HCT116 (cell line): ENCODE results near the gene ARHGAP31. TPM values are rescaled to one million over a fixed set of nuclear protein-coding genes. Genes with fewer than 3 reads are reported as not detected.

Experiments
- ATAC-seq: fragments of 200-7000 bp; cut with Tn5 transposase; 2 replicates; pipeline ENCODE4 v1.9.1; 2020; ENCODE audit warnings: mild to moderate bottlenecking, moderate library complexity
- BruUV-seq: library from RNA; stranded (reverse); fragments of 400-500 nt; replicated peaks from 2 replicates; lab custom pipeline; 2021; lab: Mats Ljungman, UMichigan
- CTCF ChIA-PET: fragments of 300-600 bp; sonication (Branson Sonifier 250); formaldehyde crosslinking; loops from one replicate; lab custom pipeline; 2021; ENCODE audit warnings: antibody characterized with exemption; lab: Charles Lee
- POLR2A ChIA-PET: fragments of 300-600, 350-600 bp; sonication (Branson Sonifier 250); formaldehyde crosslinking; loops from one replicate; lab custom pipeline; 2021; ENCODE audit warnings: antibody characterized with exemption; lab: Charles Lee
- RAD21 ChIA-PET, 2 experiments: fragments of 300-600 bp; sonication (Branson Sonifier 250); formaldehyde crosslinking; loops; one replicate each; lab custom pipeline; 2023; ENCODE audit warnings: low total read pairs in 2 of 2; ENCODE audit not compliant: uncharacterized antibody in 2 of 2, unreplicated experiment in 2 of 2, low non-redundant PET in 1 of 2; lab: Charles Lee
- DNase-seq: peaks from one replicate; pipeline ENCODE4 v3.0.0-alpha.2; 2010; ENCODE audit warnings: low read depth, low spot score
- H2AFZ ChIP-seq: fragments of 200-600 bp; shearing (Covaris generic), sonication (generic); 2 replicates; pipeline ENCODE4 v1.6.1; 2017; ENCODE audit warnings: low read depth, mixed run types, mixed read lengths, antibody characterized with exemption, low read length; ENCODE audit not compliant: poor library complexity, severe bottlenecking
- H3K27ac ChIP-seq: 2 replicates; pipeline ENCODE4 v1.5.1; 2012; ENCODE audit warnings: low read depth, low read length
- H3K27me3 ChIP-seq: fragments of 200-600 bp; sonication (generic); 2 replicates; pipeline ENCODE4 v1.6.1; 2016; ENCODE audit warnings: mixed run types, low read length, mixed read lengths; ENCODE audit not compliant: insufficient read depth
- H3K36me3 ChIP-seq, 2 experiments: fragments of 200-500 bp in 1 of 2; fragments of 200-600 bp in 1 of 2; sonication (Bioruptor generic) in 1 of 2; sonication (generic) in 1 of 2; 2 replicates each; pipeline versions ENCODE4 v1.5.1 to v1.6.1; 2014 to 2016; ENCODE audit warnings: low read length in 2 of 2, inconsistent platforms in 1 of 2, mixed read lengths in 1 of 2, mixed run types in 1 of 2; ENCODE audit not compliant: insufficient read depth in 2 of 2, control insufficient read depth in 1 of 2
- H3K4me1 ChIP-seq, 2 experiments: fragments of 200-600 bp in 1 of 2; sonication (generic) in 1 of 2; 2 replicates each; pipeline versions ENCODE4 v1.5.1 to v1.6.1; 2012 to 2017; ENCODE audit warnings: low read length in 2 of 2, inconsistent platforms in 1 of 2, mild to moderate bottlenecking in 1 of 2, mixed read lengths in 1 of 2, mixed run types in 1 of 2, moderate library complexity in 1 of 2; ENCODE audit not compliant: insufficient read depth in 2 of 2, control insufficient read depth in 1 of 2
- H3K4me2 ChIP-seq: fragments of 200-600 bp; sonication (generic); 2 replicates; pipeline ENCODE4 v1.6.1; 2017; ENCODE audit warnings: mixed run types, low read length, mixed read lengths
- H3K4me3 ChIP-seq, 2 experiments: fragments of 200-600 bp in 1 of 2; sonication (generic) in 1 of 2; replicated peaks in 1 of 2; 2 replicates each; pipeline ENCODE4 v1.5.1; 2011 to 2016; ENCODE audit warnings: low read length in 2 of 2, control low read depth in 1 of 2, low read depth in 1 of 2, mild to moderate bottlenecking in 1 of 2, mixed read lengths in 1 of 2, mixed run types in 1 of 2
- H3K79me2 ChIP-seq: fragments of 200-600 bp; sonication (generic); 2 replicates; pipeline ENCODE4 v1.6.1; 2017; ENCODE audit warnings: mild to moderate bottlenecking, mixed run types, low read length, moderate library complexity, mixed read lengths; ENCODE audit not compliant: insufficient read depth
- H3K9ac ChIP-seq: fragments of 200-600 bp; sonication (generic); 2 replicates; pipeline ENCODE4 v1.6.1; 2016; ENCODE audit warnings: low read length, mixed read lengths
- H3K9me2 ChIP-seq: fragments of 200-600 bp; sonication (generic), shearing (Covaris generic); 2 replicates; pipeline ENCODE4 v1.6.1; 2017; ENCODE audit warnings: mixed run types, mild to moderate bottlenecking, moderate library complexity; ENCODE audit not compliant: insufficient read depth
- H3K9me3 ChIP-seq, 2 experiments: fragments of 200-500 bp in 1 of 2; fragments of 200-600 bp in 1 of 2; sonication (Bioruptor generic) in 1 of 2; sonication (generic) in 1 of 2; 2 replicates each; pipeline ENCODE4 v1.6.1; 2014 to 2017; ENCODE audit warnings: low read length in 2 of 2, mixed read lengths in 2 of 2, inconsistent platforms in 1 of 2, low read depth in 1 of 2, mild to moderate bottlenecking in 1 of 2, mixed run types in 1 of 2, moderate library complexity in 1 of 2; ENCODE audit not compliant: control insufficient read depth in 1 of 2, insufficient read depth in 1 of 2
- H4K20me1 ChIP-seq: fragments of 200-600 bp; sonication (generic), shearing (Covaris generic); 2 replicates; pipeline ENCODE4 v1.6.1; 2017; ENCODE audit warnings: mixed run types, mild to moderate bottlenecking, moderate library complexity; ENCODE audit not compliant: insufficient read depth
- CBX3 ChIP-seq: IDR thresholded peaks from 2 replicates; pipeline ENCODE4 v1.6.1; 2012; ENCODE audit warnings: low read depth
- CEBPB ChIP-seq: IDR thresholded peaks from 2 replicates; pipeline ENCODE4 v1.6.1; 2012; ENCODE audit warnings: low read depth
- EGR1 ChIP-seq: IDR thresholded peaks from 2 replicates; pipeline ENCODE4 v1.6.1; 2012; ENCODE audit warnings: low read depth
- EZH2 ChIP-seq: fragments of 200-600 bp; sonication (generic); IDR thresholded peaks from 2 replicates; pipeline ENCODE4 v1.6.1; 2017; ENCODE audit warnings: antibody characterized with exemption, mixed run types
- EZH2phosphoT487 ChIP-seq: fragments of 200-600 bp; IDR thresholded peaks from 2 replicates; pipeline ENCODE4 v1.6.1; 2018; ENCODE audit warnings: antibody characterized with exemption, borderline replicate concordance
- FOSL1 ChIP-seq: IDR thresholded peaks from 2 replicates; pipeline ENCODE4 v1.6.1; 2012; ENCODE audit warnings: low read depth
- JUND ChIP-seq: IDR thresholded peaks from 2 replicates; pipeline ENCODE4 v1.6.1; 2012
- POLR2A ChIP-seq: IDR thresholded peaks from 2 replicates; pipeline ENCODE4 v1.7.0; 2011; ENCODE audit warnings: borderline replicate concordance; ENCODE audit not compliant: insufficient read depth, insufficient read length; ENCODE audit errors: extremely low read depth
- POLR2AphosphoS5 ChIP-seq: IDR thresholded peaks from 2 replicates; pipeline ENCODE4 v1.6.1; 2011; ENCODE audit warnings: mild to moderate bottlenecking, low read depth, low read length, moderate library complexity
- RAD21 ChIP-seq: IDR thresholded peaks from 2 replicates; pipeline ENCODE4 v1.6.1; 2012; ENCODE audit warnings: low read depth, mild to moderate bottlenecking
- SIN3A ChIP-seq: IDR thresholded peaks from 2 replicates; pipeline ENCODE4 v1.6.1; 2012; ENCODE audit warnings: low read depth
- SP1 ChIP-seq: IDR thresholded peaks from 2 replicates; pipeline ENCODE4 v1.6.1; 2012; ENCODE audit warnings: low read depth
- SRF ChIP-seq: IDR thresholded peaks from 2 replicates; pipeline ENCODE4 v1.6.1; 2012; ENCODE audit warnings: low read depth
- TCF7L2 ChIP-seq: IDR thresholded peaks from 2 replicates; pipeline ENCODE4 v1.7.0; 2011; ENCODE audit warnings: borderline replicate concordance, inconsistent platforms; ENCODE audit not compliant: insufficient read depth, insufficient read length; ENCODE audit errors: extremely low read depth
- ZNF274 ChIP-seq: fragments of 200-500 bp; sonication (Bioruptor generic); IDR thresholded peaks from 2 replicates; pipeline ENCODE4 v1.6.1; 2014; ENCODE audit warnings: mild to moderate bottlenecking, low read depth, low read length, inconsistent platforms
- intact Hi-C: fragments of 100-400 bp; cut with micrococcal nuclease; formaldehyde crosslinking; loops from 2 replicates; pipeline ENCODE4 v1.10.0; 2022
- total RNA-seq: library from RNA; stranded (reverse); gene quantifications from one replicate; pipeline ENCODE4 v1.2.1, GENCODE V29; 2021; ENCODE audit not compliant: unreplicated experiment
- TF ChIP-seq, protein P1 (sequence below): IDR thresholded peaks from 2 replicates; pipeline ENCODE4 v1.6.1; 2011; ENCODE audit warnings: mild to moderate bottlenecking, low read length, moderate library complexity; ENCODE audit not compliant: insufficient replicate concordance; ENCODE audit errors: extremely low read depth

Gene ARHGAP31
- total RNA-seq, 1 experiment from 2014 or later: 0.93 TPM

GRCh38 chr3:119331661-119332060, 37.5 kb downstream of the ARHGAP31 start:
- intact Hi-C loops: no loop called here
- no peak for ATAC-seq

GRCh38 chr3:119333773-119334509, 39.8 kb downstream of the ARHGAP31 start:
- RAD21 ChIA-PET: no interaction called here
- Histone ChIP-seq H4K20me1 (no peaks in the 10 kb centered on the region), H3K9me3 (no peaks in the 10 kb centered on the region), H3K4me2 (no peak overlapping the region), H3K4me1 (no peaks in the 10 kb centered on the region), H3K9me2 (no peaks in the 10 kb centered on the region), H3K27ac (no peak overlapping the region), H3K79me2 (no peaks in the 10 kb centered on the region), H3K9ac (no peak overlapping the region), H3K4me3 (no peak overlapping the region), H2AFZ (no peak overlapping the region), H3K27me3 (no peaks in the 10 kb centered on the region), H3K36me3 (no peaks in the 10 kb centered on the region)
- DNase-seq: no peak
- no TSS peak for BruUV-seq
- POLR2A ChIA-PET: no interaction called here
- CTCF ChIA-PET: no interaction called here
- intact Hi-C loops: no loop called here
- ATAC-seq: no peak
- TF ChIP-seq EZH2 (no peak), TCF7L2 (no peak), RAD21 (no peak), EZH2phosphoT487 (no peak), JUND (no peak), SP1 (no peak), FOSL1 (no peak), CBX3 (no peak), CEBPB (no peak), EGR1 (no peak), POLR2AphosphoS5 (no peak), SIN3A (no peak), ZNF274 (no peak)

More at GRCh38 chr3:119331661-119332060, 37.5 kb downstream of the ARHGAP31 start:
- CTCF ChIA-PET: no interaction called here
- Histone ChIP-seq H3K4me2 (no peak overlapping the region), H3K4me1 (no peaks in the 10 kb centered on the region), H4K20me1 (no peaks in the 10 kb centered on the region), H3K9me3 (no peaks in the 10 kb centered on the region), H2AFZ (no peak overlapping the region), H3K27me3 (no peaks in the 10 kb centered on the region), H3K9me2 (no peaks in the 10 kb centered on the region), H3K4me3 (no peak overlapping the region), H3K36me3 (no peaks in the 10 kb centered on the region), H3K9ac (no peak overlapping the region), H3K27ac (no peak overlapping the region), H3K79me2 (no peaks in the 10 kb centered on the region)
- BruUV-seq: no TSS peak
- TF ChIP-seq, protein P1, sequence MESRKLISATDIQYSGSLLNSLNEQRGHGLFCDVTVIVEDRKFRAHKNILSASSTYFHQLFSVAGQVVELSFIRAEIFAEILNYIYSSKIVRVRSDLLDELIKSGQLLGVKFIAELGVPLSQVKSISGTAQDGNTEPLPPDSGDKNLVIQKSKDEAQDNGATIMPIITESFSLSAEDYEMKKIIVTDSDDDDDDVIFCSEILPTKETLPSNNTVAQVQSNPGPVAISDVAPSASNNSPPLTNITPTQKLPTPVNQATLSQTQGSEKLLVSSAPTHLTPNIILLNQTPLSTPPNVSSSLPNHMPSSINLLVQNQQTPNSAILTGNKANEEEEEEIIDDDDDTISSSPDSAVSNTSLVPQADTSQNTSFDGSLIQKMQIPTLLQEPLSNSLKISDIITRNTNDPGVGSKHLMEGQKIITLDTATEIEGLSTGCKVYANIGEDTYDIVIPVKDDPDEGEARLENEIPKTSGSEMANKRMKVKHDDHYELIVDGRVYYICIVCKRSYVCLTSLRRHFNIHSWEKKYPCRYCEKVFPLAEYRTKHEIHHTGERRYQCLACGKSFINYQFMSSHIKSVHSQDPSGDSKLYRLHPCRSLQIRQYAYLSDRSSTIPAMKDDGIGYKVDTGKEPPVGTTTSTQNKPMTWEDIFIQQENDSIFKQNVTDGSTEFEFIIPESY: no peak
- no peak for TF ChIP-seq POLR2A
- no peak for TF ChIP-seq SRF
- no peak for TF ChIP-seq JUND
- RAD21 ChIA-PET: no interaction called here
- POLR2A ChIA-PET: no interaction called here
- DNase-seq: no peak
